Measurements from ENCODE around the gene TMEM8B.

The TMEM8B gene

DNA sequence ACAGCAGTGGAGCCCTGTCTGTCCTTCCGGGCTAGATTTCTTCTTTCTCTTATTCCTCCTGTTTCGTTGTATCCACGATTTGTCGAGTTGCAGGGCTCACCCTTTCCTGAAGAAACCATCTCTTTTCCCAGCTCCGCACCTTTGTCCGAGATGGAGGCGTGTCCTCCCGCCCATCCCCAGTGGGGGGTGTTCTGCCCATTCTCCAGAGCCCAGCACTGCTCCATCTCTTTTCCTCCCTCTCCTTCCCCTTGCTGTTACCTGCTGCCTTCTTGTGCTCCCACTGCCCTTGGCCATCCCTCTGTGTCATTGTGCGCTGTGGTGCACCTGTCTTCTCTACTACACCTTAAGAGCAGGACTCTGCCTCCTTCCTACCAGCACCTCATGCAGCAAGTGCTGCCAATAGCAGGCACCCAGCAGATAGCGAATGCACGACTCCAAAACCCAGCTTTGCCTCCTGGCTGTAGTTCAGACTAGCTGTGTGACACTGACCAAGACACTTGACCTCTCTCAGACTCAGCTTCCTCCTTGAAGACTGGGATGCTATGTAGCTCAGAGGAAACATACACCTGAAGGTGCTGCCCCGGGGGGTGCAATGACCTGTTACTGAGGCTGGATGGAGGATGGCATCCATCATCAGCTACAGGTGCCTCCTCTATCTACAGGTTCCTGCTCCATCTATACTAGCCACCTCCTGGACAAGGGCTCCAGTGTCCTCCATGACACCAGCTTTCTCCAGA, 32.3 kb downstream of the TMEM8B start:
- no peaks in the 10 kb centered on the region for H3K9me3 ChIP-seq (ENCODE audit: control insufficient read depth, insufficient read depth, low read length)
- no peaks in the 10 kb centered on the region for H3K4me1 ChIP-seq (ENCODE audit: control insufficient read depth, insufficient read depth, low read length)
- peaks cover 12% of the 10 kb centered on the region for H3K27me3 ChIP-seq (ENCODE audit: control insufficient read depth, insufficient read depth, low read length)
- H3K9ac ChIP-seq (ENCODE audit: low read depth, low read length) = no peak overlapping the region
- no peaks in the 10 kb centered on the region for H3K36me3 ChIP-seq (ENCODE audit: control insufficient read depth, insufficient read depth, low read length)
- H3K4me3 ChIP-seq (ENCODE audit: low read depth, low read length) = no peak overlapping the region

DNA sequence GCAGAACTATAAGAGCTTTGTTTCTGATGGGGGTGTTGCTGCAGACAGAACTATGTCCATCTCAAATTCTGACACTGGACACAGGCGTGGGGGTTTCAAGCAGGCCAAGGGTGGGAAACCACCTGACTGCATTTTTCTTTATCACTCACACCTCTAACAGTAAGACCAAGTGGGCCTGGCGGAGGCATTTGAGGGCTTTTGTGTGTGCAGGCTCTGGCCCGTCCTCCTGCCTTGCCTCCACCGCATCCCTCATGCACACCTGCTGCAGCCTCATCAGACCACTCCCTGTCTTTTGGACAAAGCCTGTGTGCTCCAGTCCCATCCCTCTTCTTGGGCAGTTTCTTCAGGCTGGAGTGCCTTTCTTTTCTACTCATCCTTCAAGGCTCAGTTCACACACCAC, 33.3 kb downstream of the TMEM8B start:
- H3K27me3 ChIP-seq (ENCODE audit: control insufficient read depth, insufficient read depth, low read length) = peaks cover 12% of the 10 kb centered on the region
- H3K4me3 ChIP-seq (ENCODE audit: low read depth, low read length) = no peak overlapping the region
- H3K36me3 ChIP-seq (ENCODE audit: control insufficient read depth, insufficient read depth, low read length) = no peaks in the 10 kb centered on the region
- no peak overlapping the region for H3K9ac ChIP-seq (ENCODE audit: low read depth, low read length)
- H3K4me1 ChIP-seq (ENCODE audit: control insufficient read depth, insufficient read depth, low read length) = no peaks in the 10 kb centered on the region
- no peaks in the 10 kb centered on the region for H3K9me3 ChIP-seq (ENCODE audit: control insufficient read depth, insufficient read depth, low read length)

DNA sequence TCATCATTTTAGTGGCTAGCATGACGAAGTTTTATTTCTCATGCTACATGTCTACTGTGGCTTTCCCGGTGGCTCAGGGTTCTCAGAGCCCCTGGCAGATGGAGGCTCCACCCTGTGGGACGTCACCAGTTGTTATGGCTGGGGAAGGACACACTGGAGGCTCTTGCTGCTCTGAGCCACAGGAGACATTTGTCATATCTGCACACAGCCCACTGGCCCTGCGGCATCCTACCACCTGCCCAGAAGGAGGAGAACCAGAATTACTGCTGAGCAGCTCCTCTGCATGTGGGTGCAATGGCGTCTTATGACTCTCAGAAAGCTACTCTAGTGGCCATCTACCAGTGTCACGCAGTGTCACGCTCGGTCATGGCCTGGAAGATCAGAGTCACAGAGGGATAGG, 34.6 kb downstream of the TMEM8B start:
- H3K36me3 ChIP-seq (ENCODE audit: control insufficient read depth, insufficient read depth, low read length) = no peaks in the 10 kb centered on the region
- H3K4me3 ChIP-seq (ENCODE audit: low read depth, low read length) = no peak overlapping the region
- H3K9ac ChIP-seq (ENCODE audit: low read depth, low read length) = no peak overlapping the region
- no peaks in the 10 kb centered on the region for H3K4me1 ChIP-seq (ENCODE audit: control insufficient read depth, insufficient read depth, low read length)
- peaks cover 12% of the 10 kb centered on the region for H3K27me3 ChIP-seq (ENCODE audit: control insufficient read depth, insufficient read depth, low read length)
- no peaks in the 10 kb centered on the region for H3K9me3 ChIP-seq (ENCODE audit: control insufficient read depth, insufficient read depth, low read length)

DNA sequence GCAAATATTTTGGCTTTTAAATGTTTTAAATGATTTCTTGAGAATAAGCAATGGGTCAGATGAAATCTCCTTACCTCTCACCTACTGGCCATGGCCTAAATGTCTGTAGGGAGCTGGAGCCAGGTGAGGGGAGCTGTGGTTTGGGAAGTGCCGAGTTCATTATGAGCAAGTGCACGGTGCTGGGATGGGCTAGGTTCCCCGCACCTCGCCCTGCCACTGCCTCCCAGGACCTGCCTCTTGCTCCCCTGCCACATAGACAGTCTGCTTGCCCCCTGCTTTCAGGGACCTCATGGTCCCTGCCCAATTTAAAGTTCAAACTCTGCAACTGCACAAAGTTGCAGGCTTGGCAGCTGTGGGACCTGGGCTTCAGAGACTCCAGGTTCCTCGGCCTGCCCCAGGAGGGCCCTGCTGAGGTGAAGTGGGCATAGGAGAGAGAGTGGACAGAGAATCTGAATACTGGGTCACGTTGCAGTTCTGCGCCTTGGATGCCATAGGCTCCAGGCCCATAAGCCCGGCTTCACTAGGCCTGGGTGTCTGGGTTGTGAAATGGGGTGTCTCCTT, 35.7 kb downstream of the TMEM8B start:
- Histone ChIP-seq H3K4me1 (ENCODE audit: control insufficient read depth, insufficient read depth, low read length) (no peaks in the 10 kb centered on the region), H3K9me3 (ENCODE audit: control insufficient read depth, insufficient read depth, low read length) (no peaks in the 10 kb centered on the region), H3K36me3 (ENCODE audit: control insufficient read depth, insufficient read depth, low read length) (no peaks in the 10 kb centered on the region), H3K9ac (ENCODE audit: low read depth, low read length) (no peak overlapping the region), H3K27me3 (ENCODE audit: control insufficient read depth, insufficient read depth, low read length) (peaks cover 10% of the 10 kb centered on the region), H3K4me3 (ENCODE audit: low read depth, low read length) (no peak overlapping the region)

DNA sequence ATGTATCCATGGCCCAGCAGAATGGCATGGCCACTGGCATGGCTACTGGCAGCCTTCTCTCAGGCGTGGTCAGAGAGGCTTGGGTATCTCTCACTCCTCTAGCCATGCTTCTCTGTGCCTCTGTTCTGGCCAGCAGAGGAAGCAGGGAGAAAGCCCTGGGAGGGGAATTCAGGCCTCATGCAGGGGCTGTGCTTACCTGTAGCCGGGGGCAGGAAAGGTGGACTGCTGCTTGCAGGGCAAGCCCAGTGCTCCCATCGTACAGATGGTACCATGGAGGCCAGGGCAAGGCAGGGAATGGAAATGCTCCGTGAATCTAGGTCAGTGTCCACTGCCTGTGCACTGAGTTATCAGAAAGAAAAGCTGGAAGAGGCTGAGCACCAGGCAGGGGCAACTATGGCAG, 38.5 kb downstream of the TMEM8B start:
- no peak overlapping the region for H3K4me3 ChIP-seq (ENCODE audit: low read depth, low read length)
- no peaks in the 10 kb centered on the region for H3K36me3 ChIP-seq (ENCODE audit: control insufficient read depth, insufficient read depth, low read length)
- H3K9ac ChIP-seq (ENCODE audit: low read depth, low read length) = no peak overlapping the region
- no peaks in the 10 kb centered on the region for H3K4me1 ChIP-seq (ENCODE audit: control insufficient read depth, insufficient read depth, low read length)
- peaks cover 2% of the 10 kb centered on the region for H3K27me3 ChIP-seq (ENCODE audit: control insufficient read depth, insufficient read depth, low read length)
- H3K9me3 ChIP-seq (ENCODE audit: control insufficient read depth, insufficient read depth, low read length) = no peaks in the 10 kb centered on the region

DNA sequence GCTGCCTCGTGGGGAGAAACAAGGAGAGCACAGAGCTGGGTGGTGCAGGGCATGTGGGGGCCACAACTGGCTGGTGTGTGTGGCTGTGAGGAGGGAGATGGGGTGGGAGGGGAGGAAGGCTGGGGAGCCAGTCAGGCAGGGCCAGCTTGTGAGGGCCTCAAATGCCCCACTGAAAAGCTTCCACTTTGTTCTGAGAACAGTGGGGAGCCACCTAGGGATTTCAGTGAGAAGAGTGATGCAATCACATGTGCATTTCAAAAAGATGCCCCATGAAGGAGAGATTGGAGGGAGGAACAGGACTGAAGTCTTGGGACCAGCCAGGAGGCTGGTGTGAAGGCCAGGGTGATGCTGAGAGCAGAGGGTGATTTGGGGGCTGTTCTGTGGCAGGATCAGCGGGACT, 39.9 kb downstream of the TMEM8B start:
- H3K27me3 ChIP-seq (ENCODE audit: control insufficient read depth, insufficient read depth, low read length) = no peaks in the 10 kb centered on the region
- no peak overlapping the region for H3K9ac ChIP-seq (ENCODE audit: low read depth, low read length)
- H3K9me3 ChIP-seq (ENCODE audit: control insufficient read depth, insufficient read depth, low read length) = no peaks in the 10 kb centered on the region
- H3K4me1 ChIP-seq (ENCODE audit: control insufficient read depth, insufficient read depth, low read length) = no peaks in the 10 kb centered on the region
- H3K36me3 ChIP-seq (ENCODE audit: control insufficient read depth, insufficient read depth, low read length) = no peaks in the 10 kb centered on the region
- no peak overlapping the region for H3K4me3 ChIP-seq (ENCODE audit: low read depth, low read length)

DNA sequence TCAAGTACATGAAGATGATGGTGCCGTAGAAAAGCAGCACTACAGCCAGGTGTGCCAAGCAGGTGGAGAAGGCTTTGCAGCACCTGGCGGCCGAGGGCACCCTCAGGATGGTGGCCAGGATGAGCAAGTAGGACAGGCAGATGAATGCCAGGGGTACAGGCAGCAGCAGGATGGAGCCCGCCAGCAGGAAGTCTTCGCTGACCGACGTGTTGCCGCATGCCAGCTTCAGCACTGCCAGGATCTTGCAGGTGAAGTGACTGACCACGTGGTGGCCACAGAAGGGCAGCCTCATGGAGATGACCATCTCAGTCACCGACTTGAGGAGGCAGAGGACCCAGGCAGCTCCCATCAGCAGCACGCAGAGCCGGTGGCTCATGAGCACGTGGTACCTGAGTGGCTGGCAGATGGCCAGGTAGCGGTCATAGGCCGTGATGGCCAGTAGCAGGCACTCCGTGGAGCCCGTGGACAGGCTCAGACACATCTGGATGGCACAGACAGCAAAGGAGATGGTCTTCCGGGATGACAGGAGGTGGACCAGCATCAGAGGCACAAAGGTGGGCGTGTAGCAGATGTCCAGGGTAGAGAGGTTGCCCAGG, 40.7 kb downstream of the TMEM8B start:
- Histone ChIP-seq H3K4me3 (ENCODE audit: low read depth, low read length) (no peak overlapping the region), H3K9me3 (ENCODE audit: control insufficient read depth, insufficient read depth, low read length) (no peaks in the 10 kb centered on the region), H3K36me3 (ENCODE audit: control insufficient read depth, insufficient read depth, low read length) (no peaks in the 10 kb centered on the region), H3K27me3 (ENCODE audit: control insufficient read depth, insufficient read depth, low read length) (no peaks in the 10 kb centered on the region), H3K4me1 (ENCODE audit: control insufficient read depth, insufficient read depth, low read length) (no peaks in the 10 kb centered on the region), H3K9ac (ENCODE audit: low read depth, low read length) (no peak overlapping the region)

DNA sequence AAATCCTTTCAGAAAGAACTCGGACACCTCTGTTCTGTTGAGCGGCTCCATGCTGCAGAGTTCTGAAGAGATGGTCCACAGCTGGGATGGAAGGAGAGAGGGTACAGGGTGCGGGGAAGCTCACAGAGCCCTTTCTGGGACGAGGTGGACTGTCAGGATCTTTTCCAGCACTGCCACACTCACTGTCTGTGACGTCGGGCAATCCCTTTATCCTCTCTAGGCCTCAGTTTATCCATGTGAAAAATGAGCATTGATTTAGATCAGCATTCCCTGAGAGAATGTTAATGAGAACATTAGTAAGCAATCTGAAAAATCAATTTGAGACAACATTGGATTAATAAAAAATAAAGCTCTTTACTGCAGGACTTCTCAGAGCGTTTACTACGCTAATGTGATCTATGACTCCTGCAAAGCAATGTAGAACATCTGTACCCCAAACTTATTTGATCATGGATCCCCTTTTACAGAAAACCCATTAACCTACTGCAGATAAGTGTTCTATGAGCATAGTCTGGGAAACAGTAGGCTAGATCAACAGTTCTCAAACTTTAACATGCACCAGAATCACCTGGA, 41.4 kb downstream of the TMEM8B start, which contains the start of gene OR13J1:
Gene OR13J1 (minus strand): TSS at position 51 of the 573 bp plus-strand sequence. CDS start 0 bp downstream, at position 51.
- H3K4me3 ChIP-seq (ENCODE audit: low read depth, low read length) = no peak within 1 kb of the TSS
- H3K9ac ChIP-seq (ENCODE audit: low read depth, low read length) = no peak within 1 kb of the TSS
- no peaks in the 10 kb centered on the region for H3K4me1 ChIP-seq (ENCODE audit: control insufficient read depth, insufficient read depth, low read length)
- no peaks in the 10 kb centered on the region for H3K27me3 ChIP-seq (ENCODE audit: control insufficient read depth, insufficient read depth, low read length)
- H3K9me3 ChIP-seq (ENCODE audit: control insufficient read depth, insufficient read depth, low read length) = no peaks in the 10 kb centered on the region
- no peaks in the 10 kb centered on the region for H3K36me3 ChIP-seq (ENCODE audit: control insufficient read depth, insufficient read depth, low read length)

DNA sequence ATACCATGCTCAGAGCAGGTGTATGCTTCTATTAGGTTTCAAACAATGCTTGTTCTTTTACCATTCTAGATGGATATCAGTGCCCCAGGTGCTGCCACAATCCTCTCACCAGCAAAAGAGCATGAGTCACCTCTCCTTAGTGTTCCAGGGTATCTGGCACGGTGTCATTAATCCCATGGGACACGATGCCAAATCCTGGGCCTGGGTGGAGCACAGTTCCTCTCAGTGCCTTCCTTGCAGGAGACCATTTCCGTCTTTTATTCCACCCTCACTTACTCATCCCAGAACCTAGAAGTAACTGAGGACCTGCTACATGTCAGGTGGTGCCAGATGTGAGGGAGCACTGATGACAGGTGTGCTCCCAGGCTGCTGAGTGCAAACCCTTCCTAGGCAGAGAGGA, 42.5 kb downstream of the TMEM8B start:
- H3K4me3 ChIP-seq (ENCODE audit: low read depth, low read length) = no peak overlapping the region
- H3K36me3 ChIP-seq (ENCODE audit: control insufficient read depth, insufficient read depth, low read length) = no peaks in the 10 kb centered on the region
- H3K9ac ChIP-seq (ENCODE audit: low read depth, low read length) = no peak overlapping the region
- no peaks in the 10 kb centered on the region for H3K4me1 ChIP-seq (ENCODE audit: control insufficient read depth, insufficient read depth, low read length)
- H3K27me3 ChIP-seq (ENCODE audit: control insufficient read depth, insufficient read depth, low read length) = no peaks in the 10 kb centered on the region
- no peaks in the 10 kb centered on the region for H3K9me3 ChIP-seq (ENCODE audit: control insufficient read depth, insufficient read depth, low read length)

DNA sequence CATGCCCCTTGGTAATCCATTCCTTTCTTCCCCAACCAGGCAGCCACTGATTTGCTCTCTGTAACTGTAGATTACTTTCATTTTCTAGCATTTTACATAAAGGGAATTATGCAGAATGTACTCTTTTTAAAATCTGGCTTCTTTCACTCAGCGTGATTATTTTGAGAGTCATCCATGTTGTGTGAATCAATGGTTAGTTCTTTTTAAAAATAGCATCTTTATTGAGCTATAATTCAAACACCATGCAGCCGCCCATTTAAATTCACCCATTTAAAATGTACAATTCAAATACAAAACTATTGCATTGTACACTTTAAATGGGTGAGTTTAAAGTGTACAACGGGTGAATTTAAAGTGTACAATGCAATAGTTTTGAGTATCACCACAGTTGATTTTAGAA, 43.5 kb downstream of the TMEM8B start:
- H3K36me3 ChIP-seq (ENCODE audit: control insufficient read depth, insufficient read depth, low read length) = no peaks in the 10 kb centered on the region
- no peaks in the 10 kb centered on the region for H3K9me3 ChIP-seq (ENCODE audit: control insufficient read depth, insufficient read depth, low read length)
- H3K4me3 ChIP-seq (ENCODE audit: low read depth, low read length) = no peak overlapping the region
- no peaks in the 10 kb centered on the region for H3K4me1 ChIP-seq (ENCODE audit: control insufficient read depth, insufficient read depth, low read length)
- no peak overlapping the region for H3K9ac ChIP-seq (ENCODE audit: low read depth, low read length)
- H3K27me3 ChIP-seq (ENCODE audit: control insufficient read depth, insufficient read depth, low read length) = no peaks in the 10 kb centered on the region

DNA sequence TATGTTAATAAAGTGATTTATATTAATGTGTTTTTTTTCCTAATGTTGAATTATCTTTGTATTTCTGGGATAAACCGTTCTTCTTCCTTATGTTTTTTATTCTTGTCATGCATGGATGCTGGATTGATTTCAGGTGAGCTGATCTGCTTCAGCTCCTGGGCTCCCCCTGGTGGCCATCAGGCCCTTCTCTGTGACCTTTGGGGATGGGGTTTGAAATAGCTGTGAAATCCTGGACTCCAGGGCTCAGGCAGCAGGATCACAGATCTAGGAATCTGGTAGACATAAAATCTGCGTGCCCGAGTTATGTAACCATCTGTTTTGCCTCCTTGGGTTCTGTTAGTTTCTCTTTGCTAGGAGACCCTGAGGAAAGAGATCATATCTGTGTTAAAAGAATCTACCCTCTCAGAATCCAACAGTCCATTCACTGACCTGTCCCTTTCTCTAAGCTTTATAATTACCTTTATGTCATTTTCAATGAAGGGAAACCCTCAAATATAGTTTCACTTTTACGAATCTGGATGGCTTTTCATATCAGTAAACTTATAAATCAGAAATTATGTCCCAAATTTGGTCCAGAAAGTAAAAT, 53.3 kb downstream of the TMEM8B start:
- Histone ChIP-seq H3K9ac (ENCODE audit: low read depth, low read length) (no peak overlapping the region), H3K4me3 (ENCODE audit: low read depth, low read length) (no peak overlapping the region), H3K9me3 (ENCODE audit: control insufficient read depth, insufficient read depth, low read length) (no peaks in the 10 kb centered on the region), H3K36me3 (ENCODE audit: control insufficient read depth, insufficient read depth, low read length) (no peaks in the 10 kb centered on the region), H3K4me1 (ENCODE audit: control insufficient read depth, insufficient read depth, low read length) (no peaks in the 10 kb centered on the region), H3K27me3 (ENCODE audit: control insufficient read depth, insufficient read depth, low read length) (no peaks in the 10 kb centered on the region)

Measured in iPS-15b (cell line).